Right lobe of liver (tissue), 6 donors: Measurements from ENCODE around the gene ST6GAL2. TPM values are rescaled to one million over a fixed set of nuclear protein-coding genes. Genes with fewer than 3 reads are reported as not detected.

Source experiments
- ATAC-seq, 4 donors: fragments of 200-7000 bp; cut with Tn5 transposase; one replicate each; pipeline ENCODE4 v1.9.1; 2020; ENCODE audit warnings: mild to moderate bottlenecking in 4 of 4, moderate library complexity in 4 of 4
- DNase-seq, 3 donors: peaks; one replicate each; pipeline ENCODE4 v3.0.0-alpha.2; 2020
- H3K27ac ChIP-seq, 3 donors: fragments of 200-600 bp; one replicate each; pipeline ENCODE4 v1.8.0; 2022
- H3K27me3 ChIP-seq, 2 donors: fragments of 200-600 bp; one replicate each; pipeline ENCODE4 v1.8.0; 2022
- H3K36me3 ChIP-seq, 4 donors: fragments of 200-600 bp; sonication (generic) in 1 of 4; one replicate each; pipeline versions ENCODE4 v1.5.1 to v1.8.0; 2017 to 2022; ENCODE audit warnings: control low read depth in 1 of 4
- H3K4me1 ChIP-seq, 4 donors: fragments of 200-600 bp; sonication (generic) in 1 of 4; one replicate each; pipeline versions ENCODE4 v1.5.1 to v1.8.0; 2017 to 2022; ENCODE audit warnings: control low read depth in 1 of 4
- H3K4me3 ChIP-seq, 3 donors: fragments of 200-600 bp; one replicate each; pipeline ENCODE4 v1.8.0; 2022
- H3K9me3 ChIP-seq, 4 donors: fragments of 200-600 bp; sonication (generic) in 1 of 4; one replicate each; pipeline versions ENCODE4 v1.5.1 to v1.8.0; 2017 to 2022; ENCODE audit warnings: control low read depth in 1 of 4
- CTCF ChIP-seq, 4 donors: fragments of 200-600 bp in 3 of 4; fragments of 450-650 bp in 1 of 4; IDR thresholded peaks; one replicate each; pipeline versions ENCODE4 v1.5.1 to v1.8.0; 2016 to 2022; ENCODE audit warnings: antibody characterized with exemption in 4 of 4, mild to moderate bottlenecking in 2 of 4
- POLR2A ChIP-seq: fragments of 450-650 bp; IDR thresholded peaks from one replicate; pipeline ENCODE4 v1.6.1; 2017; ENCODE audit warnings: antibody characterized with exemption, mild to moderate bottlenecking
- WGBS: methylation state at CpG from one replicate; pipeline ENCODE4 v1.1.6; 2018; ENCODE audit warnings: low coverage, low lambda C conversion rate; ENCODE audit not compliant: insufficient coverage; ENCODE audit errors: missing lambda C conversion rate; 5-methylcytosine and 5-hydroxymethylcytosine counted together
- intact Hi-C, 2 donors: fragments of 100-400 bp; cut with DNase I; formaldehyde crosslinking; loops; one replicate each; pipeline versions ENCODE4 v1.11.2 to v1.14.1; 2022
- total RNA-seq, 6 experiments: library from RNA; depleted of rRNA in 2 of 6; stranded (reverse); fragments of >200 nt in 2 of 6; fragmentation: NEBNext Ultra II Directional in 3 of 6; extraction: Animal tissue kit (Norgen Biotek cat#: 25700) in 3 of 6; gene quantifications; one replicate each; pipeline versions ENCODE4 v1.1.0 to v1.2.4, GENCODE V29; 2016 to 2023
- donor health status: DM: no; HTN: yes; CAD: no.
- donor health status: DM: no; HTN: no; CAD: no.
- donor health status: DM: no; HTN: no; CAD: no.
- donor health status: DM: no; HTN: yes; CAD: no.
- donor health status: DM: no; HTN: yes; CAD: no.

Gene ST6GAL2
- total RNA-seq, 6 experiments from 2014 or later: 0.55 to 2.4 (median 1.7) TPM

GRCh38 chr2:106770986-106771385, 115.0 kb downstream of the ST6GAL2 start:
- intact Hi-C loops: no loop called here
- no peaks in the 10 kb centered on the region for H3K27me3 ChIP-seq
- no peak for ATAC-seq

GRCh38 chr2:106764614-106765013, 121.4 kb downstream of the ST6GAL2 start:
- DNase-seq: no peak
- no peak overlapping the region for H3K27ac ChIP-seq

More at GRCh38 chr2:106770986-106771385, 115.0 kb downstream of the ST6GAL2 start:
- Histone ChIP-seq H3K4me1 (no peaks in the 10 kb centered on the region), H3K4me3 (no peak overlapping the region), H3K27ac (no peak overlapping the region), H3K9me3 (no peaks in the 10 kb centered on the region), H3K36me3 (no peaks in the 10 kb centered on the region)
- TF ChIP-seq POLR2A: no peak
- TF ChIP-seq CTCF (IDR thresholded peaks at IDR 0.05): no peak
- no peak for DNase-seq
- WGBS: 58% methylated on average over 2 of the region's 2 CpGs

GRCh38 chr2:106759966-106760365, 126.0 kb downstream of the ST6GAL2 start:
- H3K4me1 ChIP-seq: no peaks in the 10 kb centered on the region
- no peak overlapping the region for H3K4me3 ChIP-seq
- TF ChIP-seq CTCF (IDR thresholded peaks at IDR 0.05) (no peak), POLR2A (no peak)
- no peaks in the 10 kb centered on the region for H3K36me3 ChIP-seq
- DNase-seq (no peak), ATAC-seq (no peak)
- no peak overlapping the region for H3K27ac ChIP-seq
- H3K27me3 ChIP-seq: no peaks in the 10 kb centered on the region
- intact Hi-C loops: no loop called here
- WGBS: 37% methylated on average over 2 of the region's 2 CpGs
- H3K9me3 ChIP-seq: no peaks in the 10 kb centered on the region

More at GRCh38 chr2:106764614-106765013, 121.4 kb downstream of the ST6GAL2 start:
- TF ChIP-seq POLR2A (no peak), CTCF (IDR thresholded peaks at IDR 0.05) (no peak)
- no peaks in the 10 kb centered on the region for H3K4me1 ChIP-seq
- 48% methylated on average over 5 of the region's 5 CpGs for WGBS
- intact Hi-C loops: no loop called here
- H3K27me3 ChIP-seq: no peaks in the 10 kb centered on the region
- ATAC-seq: no peak
- H3K9me3 ChIP-seq: no peaks in the 10 kb centered on the region
- no peak overlapping the region for H3K4me3 ChIP-seq
- no peaks in the 10 kb centered on the region for H3K36me3 ChIP-seq

- DNase-seq (no peak), ATAC-seq (no peak)
- H3K27ac ChIP-seq: no peak overlapping the region
- H3K4me3 ChIP-seq: no peak overlapping the region
- WGBS: 56% methylated on average over 1 of the region's 1 CpG
- H3K36me3 ChIP-seq: no peaks in the 10 kb centered on the region
- no peaks in the 10 kb centered on the region for H3K4me1 ChIP-seq
- no peaks in the 10 kb centered on the region for H3K27me3 ChIP-seq
- no peak for TF ChIP-seq POLR2A
- no peak for TF ChIP-seq CTCF (IDR thresholded peaks at IDR 0.05)
- H3K9me3 ChIP-seq: no peaks in the 10 kb centered on the region
- intact Hi-C loops: no loop called here
Measured at GRCh38 chr2:106758901-106759497, 127.0 kb downstream of the ST6GAL2 start.
